Mammary epithelial cell (primary cell): ENCODE data around the gene MGAT4C.

Source experiments
- EZH2 ChIP-seq: IDR thresholded peaks from 2 replicates; pipeline ENCODE4 v1.6.1; 2012; ENCODE audit warnings: low read length, inconsistent platforms, borderline replicate concordance
- TF ChIP-seq, protein P1 (sequence below), 2 donors: IDR thresholded peaks in 1 of 2; conservative IDR thresholded peaks in 1 of 2; 2 replicates each; pipeline ENCODE4 v1.5.1; 2011 to 2012; ENCODE audit warnings: inconsistent platforms in 2 of 2, low read length in 2 of 2, mild to moderate bottlenecking in 2 of 2, control low read depth in 1 of 2, low read depth in 1 of 2; ENCODE audit not compliant: insufficient read depth in 1 of 2; ENCODE audit errors: extremely low read depth in 1 of 2

DNA sequence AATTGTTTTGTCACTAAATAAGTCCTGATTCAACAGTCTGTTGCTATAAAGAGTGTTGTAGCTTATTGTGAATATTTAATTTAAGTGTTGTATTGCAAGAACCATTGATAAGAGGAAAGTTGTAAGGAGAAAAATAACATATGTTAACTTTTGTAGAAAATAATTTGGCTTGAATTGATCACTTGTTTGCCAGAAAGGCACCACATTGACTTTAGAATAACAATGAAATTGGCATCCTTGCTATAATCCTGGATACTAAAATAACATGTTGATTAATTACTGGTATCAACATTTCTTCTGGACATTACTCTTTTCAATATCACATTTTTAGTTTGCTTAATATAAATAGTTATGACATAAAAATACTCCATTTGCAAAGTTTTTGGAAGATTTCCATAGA lies 159.0 kb downstream of the MGAT4C start:
- TF ChIP-seq, protein P1, sequence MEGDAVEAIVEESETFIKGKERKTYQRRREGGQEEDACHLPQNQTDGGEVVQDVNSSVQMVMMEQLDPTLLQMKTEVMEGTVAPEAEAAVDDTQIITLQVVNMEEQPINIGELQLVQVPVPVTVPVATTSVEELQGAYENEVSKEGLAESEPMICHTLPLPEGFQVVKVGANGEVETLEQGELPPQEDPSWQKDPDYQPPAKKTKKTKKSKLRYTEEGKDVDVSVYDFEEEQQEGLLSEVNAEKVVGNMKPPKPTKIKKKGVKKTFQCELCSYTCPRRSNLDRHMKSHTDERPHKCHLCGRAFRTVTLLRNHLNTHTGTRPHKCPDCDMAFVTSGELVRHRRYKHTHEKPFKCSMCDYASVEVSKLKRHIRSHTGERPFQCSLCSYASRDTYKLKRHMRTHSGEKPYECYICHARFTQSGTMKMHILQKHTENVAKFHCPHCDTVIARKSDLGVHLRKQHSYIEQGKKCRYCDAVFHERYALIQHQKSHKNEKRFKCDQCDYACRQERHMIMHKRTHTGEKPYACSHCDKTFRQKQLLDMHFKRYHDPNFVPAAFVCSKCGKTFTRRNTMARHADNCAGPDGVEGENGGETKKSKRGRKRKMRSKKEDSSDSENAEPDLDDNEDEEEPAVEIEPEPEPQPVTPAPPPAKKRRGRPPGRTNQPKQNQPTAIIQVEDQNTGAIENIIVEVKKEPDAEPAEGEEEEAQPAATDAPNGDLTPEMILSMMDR (conservative IDR thresholded peaks at IDR 0.05 in 1 of 2, IDR thresholded peaks at IDR 0.05 in 1 of 2; ENCODE audit: extremely low read depth in 1 of 2, insufficient read depth in 1 of 2, low read depth in 1 of 2, low read length in 2 of 2): no peak
- TF ChIP-seq EZH2: no peak
